Stimulated activated naive CD8-positive, alpha-beta T cell treated with anti-CD3 and anti-CD28 coated beads, Interleukin-15, Interleukin-2, amounts not matched to agents 100 ng/mL and 50 ng/mL, for 24 hours (primary cell): ENCODE results near the gene UBR2.
"Not testable (repeated sequence)": the region's sequence is repeated elsewhere in the genome, so short reads cannot be mapped to it uniquely, and the experiment has no call there.

Experiments used
- H3K27ac Mint-ChIP-seq: one replicate; pipeline ENCODE4 v1.8.0; 2021; ENCODE audit warnings: mild to moderate bottlenecking, mixed read lengths
- H3K27me3 Mint-ChIP-seq: one replicate; pipeline ENCODE4 v1.8.0; 2021; ENCODE audit warnings: mixed read lengths
- H3K36me3 Mint-ChIP-seq: one replicate; pipeline ENCODE4 v1.8.0; 2021; ENCODE audit warnings: low read depth, mixed read lengths
- H3K4me1 Mint-ChIP-seq: one replicate; pipeline ENCODE4 v1.8.0; 2021; ENCODE audit warnings: low read depth, mixed read lengths
- H3K4me3 Mint-ChIP-seq: one replicate; pipeline ENCODE4 v1.8.0; 2021; ENCODE audit warnings: mild to moderate bottlenecking, mixed read lengths
- H3K9me3 Mint-ChIP-seq: one replicate; pipeline ENCODE4 v1.8.0; 2021; ENCODE audit warnings: mixed read lengths

UBR2 gene

GRCh38 chr6:42624601-42625000 is 60.8 kb downstream of the UBR2 start:
- Mint-ChIP-seq H3K27me3 (no peaks in the 10 kb centered on the region), H3K4me1 (no peaks in the 10 kb centered on the region), H3K9me3 (no peaks in the 10 kb centered on the region), H3K27ac (no peak overlapping the region), H3K36me3 (peaks cover 19% of the 10 kb centered on the region), H3K4me3 (no peak overlapping the region)

GRCh38 chr6:42627044-42627443 is 63.2 kb downstream of the UBR2 start:
- Mint-ChIP-seq H3K27me3 (no peaks in the 10 kb centered on the region), H3K9me3 (no peaks in the 10 kb centered on the region), H3K27ac (no peak overlapping the region), H3K4me3 (no peak overlapping the region), H3K4me1 (peaks cover 3% of the 10 kb centered on the region), H3K36me3 (peaks cover 15% of the 10 kb centered on the region)

GRCh38 chr6:42627674-42628073 is 63.8 kb downstream of the UBR2 start:
- H3K9me3 Mint-ChIP-seq, result no peaks in the 10 kb centered on the region
- H3K27ac Mint-ChIP-seq, result no peak overlapping the region
- peaks cover 3% of the 10 kb centered on the region for H3K4me1 Mint-ChIP-seq
- H3K4me3 Mint-ChIP-seq, result no peak overlapping the region
- H3K27me3 Mint-ChIP-seq, result no peaks in the 10 kb centered on the region
- H3K36me3 Mint-ChIP-seq, result peaks cover 20% of the 10 kb centered on the region

GRCh38 chr6:42628604-42629003 is 64.8 kb downstream of the UBR2 start:
- H3K9me3 Mint-ChIP-seq, result no peaks in the 10 kb centered on the region
- H3K27ac Mint-ChIP-seq, result no peak overlapping the region
- H3K4me1 Mint-ChIP-seq, result peaks cover 3% of the 10 kb centered on the region
- H3K36me3 Mint-ChIP-seq, result peaks cover 24% of the 10 kb centered on the region
- H3K27me3 Mint-ChIP-seq, result no peaks in the 10 kb centered on the region
- no peak overlapping the region for H3K4me3 Mint-ChIP-seq

GRCh38 chr6:42629845-42630244 is 66.0 kb downstream of the UBR2 start:
- H3K4me1 Mint-ChIP-seq, result peaks cover 3% of the 10 kb centered on the region
- peak overlapping the region; percentile 28 for H3K27ac Mint-ChIP-seq
- no peak overlapping the region for H3K4me3 Mint-ChIP-seq
- H3K27me3 Mint-ChIP-seq, result no peaks in the 10 kb centered on the region
- no peaks in the 10 kb centered on the region for H3K9me3 Mint-ChIP-seq
- peaks cover 24% of the 10 kb centered on the region for H3K36me3 Mint-ChIP-seq

- Mint-ChIP-seq H3K9me3 (no peaks in the 10 kb centered on the region), H3K27ac (no peak overlapping the region), H3K4me1 (no peaks in the 10 kb centered on the region), H3K4me3 (no peak overlapping the region), H3K36me3 (peaks cover 47% of the 10 kb centered on the region), H3K27me3 (no peaks in the 10 kb centered on the region)
Measured at GRCh38 chr6:42637681-42638080, 73.9 kb downstream of the UBR2 start.

GRCh38 chr6:42642794-42643193 is 79.0 kb downstream of the UBR2 start:
- Mint-ChIP-seq H3K4me1 (no peaks in the 10 kb centered on the region), H3K27ac (no peak overlapping the region), H3K9me3 (no peaks in the 10 kb centered on the region), H3K27me3 (no peaks in the 10 kb centered on the region), H3K36me3 (peaks cover 40% of the 10 kb centered on the region), H3K4me3 (no peak overlapping the region)

GRCh38 chr6:42644211-42644610 is 80.4 kb downstream of the UBR2 start:
- H3K4me3 Mint-ChIP-seq, result no peak overlapping the region
- H3K36me3 Mint-ChIP-seq, result peaks cover 35% of the 10 kb centered on the region
- H3K4me1 Mint-ChIP-seq, result no peaks in the 10 kb centered on the region
- no peaks in the 10 kb centered on the region for H3K27me3 Mint-ChIP-seq
- no peak overlapping the region for H3K27ac Mint-ChIP-seq
- H3K9me3 Mint-ChIP-seq, result no peaks in the 10 kb centered on the region

GRCh38 chr6:42652024-42652746 is 88.4 kb downstream of the UBR2 start:
- no peak overlapping the region for H3K4me3 Mint-ChIP-seq
- H3K4me1 Mint-ChIP-seq, result no peaks in the 10 kb centered on the region
- H3K27ac Mint-ChIP-seq, result peak overlapping the region; percentile 31
- H3K9me3 Mint-ChIP-seq, result no peaks in the 10 kb centered on the region
- H3K27me3 Mint-ChIP-seq, result no peaks in the 10 kb centered on the region
- H3K36me3 Mint-ChIP-seq, result peaks cover 52% of the 10 kb centered on the region

- no peaks in the 10 kb centered on the region for H3K9me3 Mint-ChIP-seq
- H3K4me3 Mint-ChIP-seq, result no peak overlapping the region
- H3K27ac Mint-ChIP-seq, result no peak overlapping the region
- H3K27me3 Mint-ChIP-seq, result no peaks in the 10 kb centered on the region
- no peaks in the 10 kb centered on the region for H3K4me1 Mint-ChIP-seq
- peaks cover 59% of the 10 kb centered on the region for H3K36me3 Mint-ChIP-seq
Measured at GRCh38 chr6:42653851-42654250, 90.0 kb downstream of the UBR2 start.

- no peaks in the 10 kb centered on the region for H3K27me3 Mint-ChIP-seq
- no peaks in the 10 kb centered on the region for H3K4me1 Mint-ChIP-seq
- no peaks in the 10 kb centered on the region for H3K9me3 Mint-ChIP-seq
- H3K27ac Mint-ChIP-seq, result no peak overlapping the region
- H3K4me3 Mint-ChIP-seq, result no peak overlapping the region
- peaks cover 66% of the 10 kb centered on the region for H3K36me3 Mint-ChIP-seq
Measured at GRCh38 chr6:42659806-42660205, 96.0 kb downstream of the UBR2 start.

GRCh38 chr6:42661540-42662153 is 97.8 kb downstream of the UBR2 start:
- Mint-ChIP-seq H3K27ac (no peak overlapping the region), H3K27me3 (no peaks in the 10 kb centered on the region), H3K36me3 (peaks cover 76% of the 10 kb centered on the region), H3K4me1 (no peaks in the 10 kb centered on the region), H3K9me3 (no peaks in the 10 kb centered on the region), H3K4me3 (no peak overlapping the region)

- Mint-ChIP-seq H3K27ac (no peak overlapping the region), H3K4me1 (no peaks in the 10 kb centered on the region), H3K36me3 (peaks cover 73% of the 10 kb centered on the region), H3K27me3 (no peaks in the 10 kb centered on the region), H3K9me3 (no peaks in the 10 kb centered on the region), H3K4me3 (no peak overlapping the region)
Measured at GRCh38 chr6:42664718-42665117, 100.9 kb downstream of the UBR2 start.

GRCh38 chr6:42674368-42674767 is 110.5 kb downstream of the UBR2 start:
- not testable (repeated sequence) for H3K9me3 Mint-ChIP-seq, H3K4me3 Mint-ChIP-seq, H3K27ac Mint-ChIP-seq, H3K27me3 Mint-ChIP-seq
- H3K36me3 Mint-ChIP-seq, result peaks cover 79% of the 10 kb centered on the region
- peaks cover 18% of the 10 kb centered on the region for H3K4me1 Mint-ChIP-seq

- Mint-ChIP-seq H3K27ac (no peak overlapping the region), H3K4me3 (no peak overlapping the region), H3K27me3 (no peaks in the 10 kb centered on the region), H3K36me3 (peaks cover 79% of the 10 kb centered on the region), H3K4me1 (peaks cover 18% of the 10 kb centered on the region), H3K9me3 (no peaks in the 10 kb centered on the region)
Measured at GRCh38 chr6:42674780-42675179, 111.0 kb downstream of the UBR2 start.

- no peaks in the 10 kb centered on the region for H3K9me3 Mint-ChIP-seq
- H3K27ac Mint-ChIP-seq, result no peak overlapping the region
- no peaks in the 10 kb centered on the region for H3K4me1 Mint-ChIP-seq
- no peaks in the 10 kb centered on the region for H3K27me3 Mint-ChIP-seq
- peaks cover 74% of the 10 kb centered on the region for H3K36me3 Mint-ChIP-seq
- no peak overlapping the region for H3K4me3 Mint-ChIP-seq
Measured at GRCh38 chr6:42679358-42679757, 115.5 kb downstream of the UBR2 start.
